Measurements from ENCODE around the gene NR6A1.

Gene NR6A1

DNA sequence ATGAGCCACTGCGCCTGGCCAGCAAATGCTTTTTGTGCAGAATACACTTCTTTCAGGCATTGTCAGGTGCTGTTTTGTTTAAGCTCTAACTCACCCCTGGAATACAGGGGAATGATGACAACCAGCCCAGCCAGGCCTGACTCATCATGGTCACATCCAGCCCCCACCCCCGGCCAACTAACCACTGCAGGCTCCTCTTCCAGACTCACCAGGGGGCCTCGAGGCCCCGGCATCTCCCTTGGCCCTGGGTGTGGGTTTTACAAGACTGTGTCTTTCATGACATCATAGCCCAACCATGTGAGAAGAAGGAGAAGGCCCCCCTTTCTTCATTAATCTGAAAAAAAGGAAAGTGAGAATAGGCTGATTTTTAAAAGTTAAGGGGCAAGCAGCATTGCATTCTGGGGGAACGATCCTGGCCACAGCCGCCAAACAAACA is 41.3 kb upstream of the NR6A1 start:
- no peak overlapping the region for H3K27ac ChIP-seq
- TF ChIP-seq, protein P1, sequence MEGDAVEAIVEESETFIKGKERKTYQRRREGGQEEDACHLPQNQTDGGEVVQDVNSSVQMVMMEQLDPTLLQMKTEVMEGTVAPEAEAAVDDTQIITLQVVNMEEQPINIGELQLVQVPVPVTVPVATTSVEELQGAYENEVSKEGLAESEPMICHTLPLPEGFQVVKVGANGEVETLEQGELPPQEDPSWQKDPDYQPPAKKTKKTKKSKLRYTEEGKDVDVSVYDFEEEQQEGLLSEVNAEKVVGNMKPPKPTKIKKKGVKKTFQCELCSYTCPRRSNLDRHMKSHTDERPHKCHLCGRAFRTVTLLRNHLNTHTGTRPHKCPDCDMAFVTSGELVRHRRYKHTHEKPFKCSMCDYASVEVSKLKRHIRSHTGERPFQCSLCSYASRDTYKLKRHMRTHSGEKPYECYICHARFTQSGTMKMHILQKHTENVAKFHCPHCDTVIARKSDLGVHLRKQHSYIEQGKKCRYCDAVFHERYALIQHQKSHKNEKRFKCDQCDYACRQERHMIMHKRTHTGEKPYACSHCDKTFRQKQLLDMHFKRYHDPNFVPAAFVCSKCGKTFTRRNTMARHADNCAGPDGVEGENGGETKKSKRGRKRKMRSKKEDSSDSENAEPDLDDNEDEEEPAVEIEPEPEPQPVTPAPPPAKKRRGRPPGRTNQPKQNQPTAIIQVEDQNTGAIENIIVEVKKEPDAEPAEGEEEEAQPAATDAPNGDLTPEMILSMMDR (IDR thresholded peaks at IDR 0.05) = no peak
- TF ChIP-seq ZFX (IDR thresholded peaks at IDR 0.05; ENCODE audit: borderline replicate concordance) = no peak

DNA sequence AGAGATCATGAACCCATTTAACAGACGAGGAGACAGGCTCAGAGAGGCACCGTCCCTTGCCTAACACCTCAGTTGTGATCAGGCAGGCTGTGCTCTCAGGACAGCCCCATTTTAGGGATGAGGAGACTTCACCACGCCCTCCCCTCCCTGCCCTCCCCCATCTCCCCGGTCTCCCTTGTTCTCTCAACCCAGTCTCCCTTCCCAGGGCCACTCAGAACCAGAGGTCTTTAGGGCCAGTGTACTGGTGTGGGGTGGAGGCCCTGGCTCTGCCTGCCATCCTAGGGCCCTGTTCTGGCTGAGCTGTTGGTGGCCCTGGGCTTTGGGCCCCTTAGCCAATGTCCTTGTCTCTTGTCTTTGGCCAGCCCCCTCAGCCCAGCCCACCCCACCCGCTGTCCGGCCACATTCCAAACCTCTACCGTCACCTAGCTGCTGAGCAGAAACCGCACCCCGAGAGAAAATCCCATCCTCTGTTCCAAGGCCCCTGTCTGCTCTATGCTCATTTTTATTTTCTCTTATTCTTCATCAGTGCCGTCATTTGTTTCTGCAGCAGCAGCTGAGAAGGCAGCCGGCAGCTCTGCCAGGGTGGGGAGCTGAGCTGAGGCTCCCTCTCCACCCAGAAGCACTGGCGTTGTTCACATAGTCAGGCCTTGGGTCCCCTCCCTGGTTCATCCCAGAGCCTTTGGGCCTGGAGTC is 39.7 kb upstream of the NR6A1 start:
- no peak overlapping the region for H3K27ac ChIP-seq
- TF ChIP-seq ZFX (IDR thresholded peaks at IDR 0.05; ENCODE audit: borderline replicate concordance) = no peak
- TF ChIP-seq, protein P1 (IDR thresholded peaks at IDR 0.05) = no peak

DNA sequence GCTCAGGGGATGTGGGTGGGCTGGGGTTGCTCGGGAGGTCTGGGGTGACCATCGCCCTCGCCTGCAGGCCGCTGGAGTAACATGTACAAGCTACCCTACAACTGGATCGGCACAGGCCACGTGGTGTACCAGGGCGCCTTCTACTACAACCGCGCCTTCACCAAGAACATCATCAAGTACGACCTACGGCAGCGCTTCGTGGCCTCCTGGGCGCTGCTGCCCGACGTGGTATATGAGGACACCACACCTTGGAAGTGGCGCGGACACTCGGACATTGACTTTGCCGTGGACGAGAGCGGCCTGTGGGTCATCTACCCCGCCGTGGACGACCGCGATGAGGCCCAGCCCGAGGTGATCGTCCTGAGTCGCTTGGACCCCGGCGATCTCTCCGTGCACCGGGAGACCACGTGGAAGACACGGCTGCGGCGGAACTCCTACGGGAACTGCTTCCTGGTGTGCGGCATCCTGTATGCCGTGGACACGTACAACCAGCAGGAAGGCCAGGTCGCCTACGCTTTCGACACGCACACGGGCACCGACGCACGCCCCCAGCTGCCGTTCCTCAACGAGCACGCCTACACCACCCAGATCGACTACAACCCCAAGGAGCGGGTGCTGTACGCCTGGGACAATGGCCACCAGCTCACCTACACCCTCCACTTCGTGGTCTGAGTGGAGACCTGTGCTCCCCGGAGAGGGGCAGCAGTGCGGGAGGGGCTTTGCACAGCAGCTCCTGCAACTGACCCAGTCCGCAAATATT is 38.8 kb upstream of the NR6A1 start:
- no peak for TF ChIP-seq ZFX (IDR thresholded peaks at IDR 0.05; ENCODE audit: borderline replicate concordance)
- TF ChIP-seq, protein P1 (IDR thresholded peaks at IDR 0.05) = no peak
- H3K27ac ChIP-seq = no peak overlapping the region

DNA sequence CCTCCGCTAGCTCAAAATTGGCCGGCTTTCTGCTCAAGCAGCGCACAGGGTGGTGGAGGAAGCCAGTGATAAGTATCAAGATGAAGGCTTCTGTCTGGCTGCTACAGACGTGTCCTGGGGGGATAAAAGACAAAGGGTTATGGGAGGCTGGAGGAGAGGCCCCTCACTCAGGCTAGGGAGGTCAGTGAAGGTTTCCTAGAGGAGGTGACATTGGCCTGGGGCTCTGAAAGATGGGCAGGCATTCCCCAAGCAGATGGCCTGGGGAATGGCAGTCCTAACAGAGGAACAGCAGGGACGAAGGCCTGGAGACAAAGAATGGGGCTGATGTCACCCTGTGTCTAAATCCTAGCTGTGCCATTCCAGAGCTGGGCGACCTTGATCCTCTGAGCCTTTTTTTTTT is 38.1 kb upstream of the NR6A1 start:
- no peak for TF ChIP-seq ZFX (IDR thresholded peaks at IDR 0.05; ENCODE audit: borderline replicate concordance)
- TF ChIP-seq, protein P1 (IDR thresholded peaks at IDR 0.05) = no peak
- no peak overlapping the region for H3K27ac ChIP-seq

DNA sequence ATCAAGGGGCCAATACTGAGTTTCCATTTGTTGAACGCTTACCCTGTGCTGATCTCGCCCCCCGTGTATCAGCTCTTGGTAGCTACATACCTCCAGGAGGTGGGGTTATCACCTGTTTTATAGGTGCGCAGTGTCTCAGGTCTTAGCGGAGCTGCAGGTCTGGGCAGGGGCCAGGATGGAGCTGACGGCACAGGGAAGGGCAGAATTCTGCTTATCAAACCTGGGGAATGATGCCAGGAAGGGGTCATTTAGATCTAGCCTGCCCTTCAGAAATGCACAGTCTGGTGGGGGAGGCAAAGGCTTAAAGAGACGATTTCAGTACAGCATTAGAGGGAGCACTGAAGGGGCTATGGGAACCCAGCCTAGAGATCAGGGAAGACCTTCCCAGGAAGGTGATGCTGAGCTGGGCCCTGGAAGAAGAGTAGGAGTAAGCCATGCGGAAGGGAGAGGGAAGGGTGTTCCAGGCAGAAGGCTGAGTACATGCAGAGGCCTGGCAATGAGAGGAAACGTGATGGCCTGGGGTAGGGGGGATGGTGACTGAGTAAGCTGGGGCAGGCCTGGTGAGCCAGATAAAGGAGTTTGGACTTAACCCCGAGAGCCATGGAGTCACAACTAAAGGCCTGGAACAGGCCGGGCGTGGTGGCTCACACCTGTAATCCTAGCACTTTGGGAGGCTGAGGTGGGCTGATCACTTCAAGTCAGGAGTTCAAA is 37.3 kb upstream of the NR6A1 start:
- H3K27ac ChIP-seq = no peak overlapping the region
- TF ChIP-seq ZFX (IDR thresholded peaks at IDR 0.05; ENCODE audit: borderline replicate concordance) = no peak
- TF ChIP-seq, protein P1 (IDR thresholded peaks at IDR 0.05) = no peak

DNA sequence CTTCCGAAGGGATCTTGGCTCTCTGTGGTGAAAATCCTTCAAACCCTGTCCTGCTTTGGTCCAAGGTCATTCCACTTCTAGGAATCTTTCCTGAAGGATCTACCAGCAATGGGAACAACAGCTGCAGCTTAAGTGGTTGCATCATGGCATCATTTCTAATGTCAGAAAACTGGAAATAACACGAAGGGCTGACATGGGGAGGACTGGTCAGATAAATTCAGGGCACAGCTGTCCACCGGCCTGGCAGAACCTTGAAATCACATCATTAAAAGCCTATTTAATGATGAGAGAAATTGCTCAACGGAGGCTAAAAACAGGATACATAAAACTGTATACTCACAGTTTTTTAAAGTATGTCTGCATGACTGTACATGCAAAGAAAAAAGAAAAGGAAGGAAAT is 34.1 kb upstream of the NR6A1 start:
- TF ChIP-seq, protein P1 (IDR thresholded peaks at IDR 0.05) = no peak
- TF ChIP-seq ZFX (IDR thresholded peaks at IDR 0.05; ENCODE audit: borderline replicate concordance) = no peak
- no peak overlapping the region for H3K27ac ChIP-seq

All from 22Rv1 (cell line).